GM15510 (cell line): ENCODE results near the gene TRAP1.

ENCODE experiments used
- POLR2A ChIP-seq: IDR thresholded peaks from 3 replicates; pipeline ENCODE4 v1.6.1; 2011; ENCODE audit warnings: borderline replicate concordance; ENCODE audit not compliant: insufficient read length; ENCODE audit errors: extremely low read depth

TRAP1 gene

DNA sequence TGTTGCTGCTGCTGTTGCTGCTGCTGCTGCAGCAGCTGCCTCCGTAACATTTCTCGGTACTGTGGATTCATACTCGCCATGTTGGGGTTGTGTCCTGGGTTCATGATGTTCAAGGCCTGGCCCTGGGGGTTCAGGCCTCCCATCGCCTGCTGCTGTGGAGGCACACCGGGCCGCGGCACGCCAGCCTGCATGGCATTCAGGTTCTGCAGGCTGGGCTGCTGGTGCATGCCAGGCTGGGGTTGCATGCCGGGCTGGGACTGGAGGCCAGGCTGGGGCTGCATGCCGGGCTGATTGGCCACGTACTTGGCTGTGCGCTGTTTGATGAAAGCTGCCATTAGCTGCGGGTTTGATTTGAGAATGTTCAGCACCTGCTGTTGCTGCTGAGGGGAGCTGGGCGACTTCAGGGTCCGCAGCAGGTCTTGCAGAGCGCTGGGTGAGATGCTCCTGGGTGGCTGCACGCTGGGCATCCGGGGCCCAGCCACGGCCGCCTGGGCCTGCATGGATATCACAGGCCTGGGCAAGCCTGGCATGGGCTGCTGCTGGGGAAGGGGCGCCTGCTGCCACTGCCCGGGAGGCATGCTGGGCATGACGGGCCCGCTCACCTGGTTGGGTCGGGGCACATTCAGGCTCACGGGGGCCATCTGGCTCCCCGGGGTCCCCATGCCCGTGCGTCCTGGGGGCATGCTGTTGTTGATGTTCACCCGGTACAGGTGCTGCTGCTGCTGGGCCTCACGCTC lies 11.3 kb upstream of the TRAP1 start:
- TF ChIP-seq POLR2A: no peak

DNA sequence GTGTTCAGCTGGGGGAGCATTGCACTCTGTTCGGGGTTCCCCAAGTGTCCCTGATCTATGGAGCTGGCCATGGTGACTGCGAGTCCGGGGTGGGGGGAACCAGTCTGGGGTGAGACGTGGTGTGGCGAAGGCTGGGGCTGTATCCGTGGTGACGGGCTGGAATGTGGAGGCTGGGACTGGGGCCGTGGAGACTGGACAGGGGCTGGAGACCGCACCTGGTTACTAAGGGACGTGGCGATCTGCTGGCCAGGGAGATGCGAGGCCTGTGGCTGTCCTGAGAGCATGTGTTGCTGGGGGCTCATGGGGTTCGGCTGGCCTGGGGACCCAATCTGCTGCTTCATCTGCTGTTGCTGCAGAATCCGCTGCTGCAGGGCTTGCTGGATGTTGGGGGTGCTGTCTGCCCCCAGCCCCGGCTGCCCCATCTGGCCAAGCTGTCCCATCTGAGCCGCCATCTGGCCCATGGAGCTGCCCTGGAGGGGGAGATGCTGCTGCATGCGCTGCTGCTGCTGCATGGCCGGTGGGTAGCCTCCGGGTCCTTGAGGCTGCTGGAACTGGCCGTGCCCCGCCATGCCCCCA lies 10.6 kb upstream of the TRAP1 start:
- no peak for TF ChIP-seq POLR2A

DNA sequence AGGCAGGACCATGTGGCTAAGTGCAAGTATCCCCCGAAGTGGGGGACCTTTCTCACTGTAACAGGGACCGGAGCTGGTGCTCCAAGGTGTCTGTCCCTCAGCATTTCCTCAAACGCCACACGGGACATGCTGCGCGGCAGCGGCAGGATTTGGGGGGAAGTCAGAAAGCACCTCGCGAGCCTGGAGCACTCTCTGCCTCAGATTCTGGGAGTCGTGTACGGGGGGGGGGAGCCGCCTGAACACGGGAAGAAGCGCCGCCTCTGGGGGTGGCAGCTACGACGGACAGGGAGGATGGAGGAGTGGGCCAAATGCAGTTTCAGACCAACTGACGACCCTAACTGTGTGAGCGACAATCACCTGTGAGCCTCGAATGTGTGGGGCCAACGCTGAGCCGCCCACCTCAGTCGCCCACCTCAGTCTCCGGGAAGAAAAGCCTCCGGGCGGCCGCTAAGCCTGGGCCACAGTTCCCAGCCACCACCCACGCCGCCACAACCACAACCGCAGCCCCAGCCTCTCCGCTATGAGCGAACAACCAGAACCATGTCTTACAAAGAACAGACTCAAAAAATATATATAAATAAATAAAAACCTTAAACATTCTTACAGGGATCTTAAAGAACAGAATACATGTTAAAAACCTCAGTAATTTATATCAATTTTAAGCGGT lies 8.8 kb upstream of the TRAP1 start:
- TF ChIP-seq POLR2A: no peak

DNA sequence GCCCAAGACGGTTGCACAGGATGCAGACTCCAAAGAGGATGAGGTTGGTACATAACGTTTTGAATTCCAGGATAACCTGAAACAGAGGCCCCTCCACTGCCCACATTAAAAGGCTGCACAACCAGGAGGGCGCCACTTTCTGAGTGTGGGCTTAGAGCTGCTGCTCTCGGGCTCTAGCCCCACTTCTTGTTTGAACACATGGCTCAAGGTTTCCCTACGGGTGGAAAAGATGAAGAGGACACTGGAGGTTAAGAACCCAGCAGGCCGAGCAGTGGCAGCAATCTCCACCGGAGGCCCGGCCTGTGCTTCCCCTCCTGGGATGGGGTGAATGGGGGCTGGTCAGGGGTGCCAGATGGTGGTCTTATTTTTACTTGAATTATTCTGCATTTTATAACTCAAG lies 8.0 kb upstream of the TRAP1 start:
- no peak for TF ChIP-seq POLR2A

DNA sequence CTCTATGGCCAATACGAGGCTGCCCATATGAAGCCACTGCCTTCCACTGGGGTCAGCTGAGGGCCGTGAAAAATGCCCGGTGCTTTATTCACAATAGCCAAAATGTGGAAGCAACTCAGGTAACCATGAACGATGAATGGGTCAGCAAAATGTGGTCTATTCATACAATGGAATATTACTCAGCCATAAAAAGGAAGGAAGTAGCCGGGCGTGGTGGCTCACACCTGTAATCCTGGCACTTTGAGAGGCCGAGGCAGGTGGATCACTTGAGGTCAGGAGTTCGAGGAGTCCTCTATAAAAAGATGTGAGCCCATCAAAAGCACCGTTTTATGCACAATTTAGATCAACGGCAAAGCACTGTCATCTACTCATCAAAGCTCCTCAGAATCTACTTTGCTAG lies 5.2 kb upstream of the TRAP1 start:
- no peak for TF ChIP-seq POLR2A

DNA sequence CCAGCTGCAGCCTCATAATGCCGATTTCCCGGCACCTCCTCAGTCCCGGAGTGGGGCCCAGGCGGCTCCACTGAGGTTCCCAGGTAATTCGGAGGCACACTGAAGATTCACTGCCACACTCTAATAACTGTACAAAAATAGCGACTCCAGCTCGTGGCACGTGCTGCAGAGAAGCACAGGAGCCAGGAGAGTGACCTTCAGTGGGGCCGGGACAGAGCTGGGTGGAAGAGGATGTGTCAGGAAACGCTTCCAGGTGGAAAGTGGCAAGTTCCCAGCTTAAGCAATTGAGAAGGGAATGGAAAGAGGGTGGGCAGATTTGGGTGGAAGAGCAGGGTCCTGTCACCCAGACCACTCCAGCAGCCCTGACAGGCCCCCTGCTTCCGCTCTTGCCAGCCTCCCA lies 3.1 kb upstream of the TRAP1 start:
- no peak for TF ChIP-seq POLR2A

DNA sequence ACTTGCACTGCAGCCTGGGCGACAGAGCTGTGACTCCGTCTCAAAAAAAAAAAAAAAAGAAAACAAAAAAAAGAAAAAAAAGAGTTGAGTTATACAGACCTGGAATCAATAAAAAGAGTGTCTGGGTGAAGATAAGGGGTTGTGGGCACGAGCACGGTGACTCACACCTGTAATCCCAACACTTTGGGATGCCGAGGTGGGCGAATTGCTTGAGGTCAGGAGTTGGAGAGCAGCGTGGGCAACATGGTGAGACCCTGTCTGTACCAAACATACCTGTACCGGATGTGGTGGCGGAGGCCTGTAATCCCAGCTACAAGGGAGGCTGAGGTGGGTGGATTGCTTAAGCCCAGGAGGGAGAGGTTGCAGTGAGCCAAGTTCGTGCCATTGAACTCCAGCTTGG lies 1.3 kb upstream of the TRAP1 start:
- TF ChIP-seq POLR2A: no peak

DNA sequence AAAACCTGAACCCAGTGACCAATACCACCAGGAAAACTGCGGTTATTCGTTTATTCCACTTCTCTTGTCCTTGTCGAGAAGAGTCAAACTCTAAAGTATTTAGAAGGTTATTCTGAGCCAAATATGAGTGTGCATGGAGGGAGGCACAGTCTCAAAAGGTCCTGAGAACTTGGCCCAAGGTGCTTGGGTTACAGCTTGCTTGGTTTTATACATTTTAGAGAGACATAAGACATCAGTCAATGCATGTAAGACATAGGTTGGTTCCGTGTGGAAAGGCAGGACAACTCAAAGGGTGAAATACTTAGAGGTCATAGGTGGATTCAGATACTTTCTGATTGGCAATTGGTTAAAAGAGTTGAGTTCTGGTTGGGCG lies 681 bp upstream of the TRAP1 start:
- TF ChIP-seq POLR2A: no peak

DNA sequence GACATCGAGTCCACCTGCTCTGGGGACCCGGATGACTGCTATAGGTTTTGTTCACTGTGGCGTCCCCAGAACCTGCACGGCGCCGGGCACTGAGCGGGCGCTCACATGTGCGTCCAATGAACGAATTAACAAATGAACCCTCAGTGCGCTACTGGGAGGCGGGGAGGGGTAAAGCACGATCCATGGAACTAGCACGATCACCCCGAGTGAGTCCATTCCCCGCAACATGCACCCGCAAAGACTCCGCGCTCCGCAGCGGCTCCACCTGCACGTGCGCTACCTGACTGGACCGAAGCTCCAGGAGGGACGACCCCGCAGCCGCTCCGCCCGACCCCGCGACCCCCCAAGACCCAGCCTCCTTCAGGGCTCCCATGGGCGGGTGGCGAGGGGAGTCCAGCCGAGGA lies 491 bp downstream of the TRAP1 start:
- no peak for TF ChIP-seq POLR2A

DNA sequence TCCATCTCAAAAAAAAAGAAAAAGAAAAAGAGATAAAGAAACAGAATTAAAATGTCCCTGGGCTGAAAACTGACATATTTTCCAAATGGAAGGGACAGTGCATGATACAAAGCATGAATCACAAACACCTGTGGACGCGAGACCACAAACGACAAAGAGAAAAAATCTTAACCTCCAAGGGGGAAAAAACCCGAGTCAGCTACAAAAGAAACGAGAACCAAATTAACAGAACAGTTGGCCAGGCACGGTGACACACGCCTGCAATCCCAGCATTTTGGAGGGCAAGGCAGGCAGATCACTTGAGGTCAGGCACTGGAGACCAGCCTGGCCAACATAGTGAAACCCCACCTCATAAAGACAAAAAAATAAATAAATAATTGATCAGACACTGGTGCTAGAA lies 1.9 kb downstream of the TRAP1 start:
- TF ChIP-seq POLR2A: no peak

DNA sequence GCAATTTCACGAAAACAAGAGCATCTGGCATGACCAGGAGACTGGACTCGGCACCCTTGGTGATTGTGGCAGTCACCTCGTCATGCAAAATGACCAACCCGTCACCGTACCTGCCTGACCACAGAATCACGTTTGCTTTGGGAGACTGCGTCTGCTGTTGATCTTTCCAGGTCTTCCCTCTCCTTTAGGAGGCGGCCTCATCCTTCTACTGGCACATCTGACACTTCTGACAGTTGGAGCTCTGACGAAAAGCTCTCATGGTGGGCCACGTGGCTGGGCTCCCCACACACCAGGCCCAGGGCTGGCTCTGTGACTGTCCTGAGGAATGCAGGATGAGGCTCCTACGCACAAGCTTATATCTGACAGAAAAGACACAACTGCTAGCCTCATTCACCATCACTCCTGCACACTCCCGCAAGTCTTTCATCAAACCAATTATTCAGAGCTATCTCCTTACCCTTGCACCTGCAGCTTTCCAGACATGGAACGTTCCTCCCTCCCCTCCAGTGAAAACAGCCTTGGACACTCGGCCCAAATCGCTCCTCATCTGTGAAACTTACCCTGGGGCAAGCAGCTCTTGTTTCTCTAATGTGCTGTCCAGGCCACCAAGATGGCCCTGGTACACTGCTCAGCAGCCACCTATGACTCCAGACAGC lies 3.6 kb downstream of the TRAP1 start:
- TF ChIP-seq POLR2A: no peak

DNA sequence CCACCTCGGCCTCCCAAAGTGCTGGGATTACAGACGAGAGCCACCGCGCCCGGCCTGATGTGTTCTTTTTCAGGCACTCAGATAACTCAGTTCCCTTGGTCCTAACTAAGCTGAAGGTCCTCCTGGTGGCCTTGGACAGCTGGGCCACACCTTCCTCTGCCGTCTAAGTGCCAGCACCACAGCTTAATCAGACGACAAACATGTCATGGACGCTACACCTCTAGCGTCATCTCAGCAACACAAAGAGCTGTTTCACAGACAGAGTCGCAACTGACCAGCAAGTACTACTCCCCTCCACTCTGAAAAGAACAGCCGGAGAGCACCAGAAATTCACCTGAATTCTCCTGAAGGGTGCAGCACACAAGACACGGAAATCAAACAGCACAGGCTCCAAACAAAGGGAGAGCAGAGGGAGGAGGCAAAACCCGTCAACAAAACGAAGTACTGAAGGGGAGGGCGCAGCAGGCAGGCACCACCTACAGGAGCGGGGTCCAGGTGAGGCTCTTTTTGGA lies 4.4 kb downstream of the TRAP1 start:
- TF ChIP-seq POLR2A: no peak

DNA sequence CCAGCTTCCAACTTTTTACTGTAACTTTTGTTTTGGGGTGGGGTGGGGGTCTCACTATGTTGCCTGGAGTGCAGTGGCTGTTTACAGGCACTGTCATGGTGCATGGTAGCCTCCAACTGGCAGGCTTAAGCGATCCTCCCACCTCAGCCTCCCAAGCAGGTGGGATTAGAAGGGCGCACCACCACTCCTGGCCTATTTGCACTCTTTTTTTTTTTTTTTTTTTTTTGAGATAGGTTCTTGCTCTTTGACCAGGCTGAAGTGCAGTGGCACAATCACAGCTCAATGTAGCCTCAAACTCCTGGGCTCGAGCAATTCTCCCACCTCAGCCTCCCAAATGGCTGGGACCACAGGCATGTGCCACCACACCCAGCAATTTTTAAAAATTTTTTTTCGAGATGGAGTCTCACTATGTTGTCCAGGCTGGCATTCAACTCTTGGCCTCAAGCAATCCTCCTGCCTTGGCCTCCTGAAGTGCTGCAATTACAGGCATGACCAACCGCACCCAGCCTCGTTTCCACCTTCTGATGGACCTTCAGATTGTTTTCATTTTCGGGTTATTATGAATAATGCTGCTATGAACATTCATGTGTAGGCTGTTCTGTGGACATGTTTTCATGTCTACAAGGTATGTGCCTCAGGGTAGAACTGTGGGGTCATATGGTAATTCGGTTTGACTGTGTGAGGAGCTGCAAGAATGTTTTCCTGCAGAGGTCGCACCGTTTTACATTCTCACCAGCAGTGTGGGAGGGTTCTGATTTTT lies 10.9 kb downstream of the TRAP1 start:
- TF ChIP-seq POLR2A: no peak

DNA sequence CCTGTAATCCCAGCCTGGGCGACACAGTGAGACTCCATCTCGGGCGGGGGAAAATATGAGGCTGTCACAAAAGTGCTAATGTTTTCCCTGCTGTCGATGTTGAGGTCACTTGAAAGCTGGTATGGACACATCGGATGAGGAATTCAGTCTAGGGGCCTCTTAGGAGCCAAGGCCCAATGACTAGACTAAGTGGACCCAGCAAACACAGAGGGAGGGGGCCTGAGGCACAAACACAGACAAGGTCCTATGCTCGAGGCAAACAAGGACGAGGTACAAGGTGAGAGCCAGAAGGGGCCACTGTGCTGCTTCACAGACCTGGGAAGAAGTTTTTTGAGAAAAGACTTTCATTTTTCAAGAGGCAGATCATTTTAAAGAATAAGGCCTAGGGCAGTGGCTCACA lies 15.2 kb downstream of the TRAP1 start:
- TF ChIP-seq POLR2A: no peak

DNA sequence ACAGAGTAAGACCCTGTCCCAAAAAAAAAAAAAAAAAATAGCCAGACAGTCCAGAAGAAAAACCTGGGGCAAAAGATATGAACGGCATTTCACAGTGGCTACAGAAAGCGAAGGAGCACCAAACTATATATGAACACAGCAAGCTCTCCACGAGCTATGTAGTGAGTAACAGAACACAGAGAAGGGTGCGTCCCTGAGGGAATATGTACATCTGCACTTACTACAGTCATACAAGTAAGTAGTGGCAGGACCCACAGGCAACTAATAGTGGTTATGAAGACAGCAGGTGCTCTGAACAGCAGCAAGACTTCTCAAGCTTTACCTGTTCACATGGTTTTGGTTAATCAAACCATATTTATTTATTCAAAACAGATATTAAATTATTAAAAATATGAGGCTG lies 15.8 kb downstream of the TRAP1 start:
- no peak for TF ChIP-seq POLR2A
